HG03045 (cell line): ENCODE measurements around the gene CERS6.
"Not testable (repeated sequence)": the region's sequence is repeated elsewhere in the genome, so short reads cannot be mapped to it uniquely, and the experiment has no call there.

Source experiments
- ATAC-seq: cut with Tn5 transposase; IDR thresholded peaks from one replicate; pipeline ENCODE4 v1.9.1; 2021; ENCODE audit warnings: mild to moderate bottlenecking, moderate library complexity; ENCODE audit not compliant: unreplicated experiment

The CERS6 gene

DNA sequence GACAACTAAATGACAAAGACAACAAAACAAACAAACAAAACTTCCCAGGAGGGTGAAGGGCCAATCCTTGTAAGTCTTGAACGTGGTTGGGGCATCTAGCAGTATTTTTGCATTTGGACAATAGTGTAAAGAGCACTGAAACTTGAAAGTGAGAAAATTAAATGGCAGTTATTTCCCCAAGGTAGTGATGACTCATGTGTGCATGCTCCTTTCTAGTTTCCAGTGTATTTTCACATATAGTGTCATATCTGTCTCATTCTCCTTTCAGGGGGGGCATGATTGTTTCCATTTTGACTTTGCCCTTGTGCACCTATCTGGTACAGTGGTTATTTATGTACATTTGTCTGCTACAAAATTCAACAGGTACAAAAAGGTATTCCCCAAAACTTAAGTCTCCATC is 39.5 kb downstream of the CERS6 start:
- peak; percentile 92 for ATAC-seq

DNA sequence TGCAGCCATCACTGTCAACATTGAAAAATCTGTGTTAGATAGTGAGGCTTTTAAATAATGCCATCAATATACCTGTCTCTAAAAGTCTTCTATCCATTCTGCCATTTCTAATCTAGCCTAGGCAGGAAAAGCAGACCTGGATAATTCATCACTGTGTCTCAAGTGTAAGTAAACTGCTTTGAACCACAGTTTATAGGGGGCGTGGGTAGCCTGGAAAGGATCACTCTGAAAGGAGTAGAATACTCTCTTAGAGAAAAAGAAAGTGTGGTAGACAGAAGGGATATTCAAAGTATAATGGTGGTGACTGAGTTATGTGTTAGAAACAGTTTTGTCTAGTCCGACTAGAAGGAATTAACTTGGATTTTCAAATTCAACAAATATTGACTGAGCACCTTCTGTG is 40.8 kb downstream of the CERS6 start:
- ATAC-seq: no peak

DNA sequence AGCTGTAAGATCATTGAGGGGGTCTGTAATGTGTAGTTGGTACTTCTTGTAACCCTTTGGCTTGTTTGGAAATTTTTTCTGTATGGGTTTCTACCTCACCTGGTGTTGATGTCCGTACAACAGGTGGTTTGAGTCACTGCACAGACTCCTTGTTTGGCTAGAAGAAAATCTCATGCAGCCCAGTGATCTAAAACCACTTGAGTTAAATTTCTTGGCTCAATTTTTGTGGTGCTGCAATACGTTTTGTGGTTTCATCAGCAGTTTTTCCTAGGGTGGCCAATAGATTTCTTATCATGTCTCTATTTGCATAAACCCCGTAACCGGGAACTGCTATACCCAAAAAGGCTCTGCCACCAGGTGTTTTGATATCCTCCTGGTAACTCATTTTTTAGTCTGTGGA is 43.4 kb downstream of the CERS6 start:
- no peak for ATAC-seq

DNA sequence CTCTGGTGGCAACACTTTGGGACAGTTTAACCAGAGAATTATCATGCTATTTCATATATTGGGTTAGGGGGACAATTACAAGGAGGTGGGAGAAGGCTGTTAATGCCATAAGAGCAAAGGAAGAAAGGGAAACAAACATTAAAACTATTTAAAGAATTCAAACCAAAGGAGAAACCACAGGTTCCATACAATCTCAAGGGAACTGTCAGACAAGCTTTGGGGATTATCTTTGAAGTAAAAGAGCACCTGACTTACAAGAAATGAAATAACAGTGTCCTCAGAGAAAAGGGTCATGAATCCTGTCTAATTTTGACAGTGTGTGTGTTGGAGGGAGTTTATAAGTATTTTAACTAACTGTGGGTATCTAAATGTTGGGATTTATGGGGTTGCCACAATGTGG is 44.4 kb downstream of the CERS6 start:
- no peak for ATAC-seq

DNA sequence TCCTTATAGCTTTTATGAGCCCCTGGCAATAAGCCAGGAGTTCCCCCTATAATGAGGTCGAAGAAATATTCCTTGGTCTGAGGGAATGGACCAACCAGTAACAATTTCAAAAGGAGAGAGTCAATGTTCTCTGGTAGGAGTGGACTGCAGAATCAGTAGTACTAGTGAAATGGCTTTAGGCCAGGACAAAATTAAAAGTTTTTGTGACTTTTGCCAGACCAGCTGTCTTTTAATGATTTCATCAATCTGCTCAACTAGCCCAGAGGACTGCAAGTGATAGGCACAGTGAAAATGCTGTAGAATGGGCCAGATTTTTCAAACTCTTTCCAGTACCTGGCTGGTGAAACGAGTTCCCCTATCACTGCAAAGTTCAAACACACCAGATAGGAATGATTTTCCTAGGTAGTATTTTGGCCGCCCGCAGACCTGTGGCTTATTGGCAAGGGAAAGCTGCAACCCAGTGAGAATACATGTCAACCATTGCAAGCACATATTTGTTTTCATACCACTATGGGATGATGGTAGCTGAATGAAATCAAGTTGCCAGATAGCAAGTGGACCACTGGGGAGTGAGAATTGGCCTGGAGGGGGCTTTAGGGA is 45.5 kb downstream of the CERS6 start:
- ATAC-seq: no peak

DNA sequence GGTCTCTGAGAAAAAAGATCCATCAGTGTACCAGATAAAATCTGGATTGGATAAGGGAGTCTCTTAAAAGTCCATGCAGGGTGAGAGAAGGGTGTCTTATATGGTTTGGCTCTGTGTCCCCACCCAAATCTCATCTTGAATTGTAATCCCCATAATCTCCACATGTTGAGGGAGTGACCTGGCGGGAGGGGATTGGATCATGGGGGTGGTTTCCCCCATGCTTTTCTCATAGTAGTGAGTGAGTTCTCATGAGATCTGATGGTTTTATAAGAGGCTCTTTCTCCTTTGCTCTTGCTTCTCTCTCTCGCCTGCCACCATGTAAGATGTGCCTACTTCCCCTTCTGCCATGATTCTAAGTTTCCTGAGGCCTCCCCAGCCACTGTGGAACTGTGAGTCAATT is 46.8 kb downstream of the CERS6 start:
- ATAC-seq: not testable (repeated sequence)

DNA sequence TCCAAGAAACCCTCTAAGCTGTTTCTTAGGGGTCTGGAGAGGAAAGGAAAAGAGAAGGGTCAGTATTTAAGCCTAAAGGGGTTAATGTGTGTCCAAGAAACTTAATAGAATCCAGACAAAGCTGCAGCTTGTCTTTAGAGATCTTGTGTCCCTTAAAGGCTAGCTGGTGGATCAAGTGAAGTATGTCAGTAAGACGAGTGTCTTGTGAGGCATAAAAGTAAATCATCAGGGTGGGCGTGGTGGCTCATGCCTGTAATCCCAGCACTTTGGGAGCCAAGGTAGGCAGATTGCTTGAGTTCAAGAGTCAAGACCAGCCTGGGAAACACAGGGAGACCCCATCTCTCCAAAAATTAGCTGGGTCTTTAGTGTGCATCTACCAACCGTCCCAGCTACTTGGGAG is 47.8 kb downstream of the CERS6 start:
- ATAC-seq: no peak

DNA sequence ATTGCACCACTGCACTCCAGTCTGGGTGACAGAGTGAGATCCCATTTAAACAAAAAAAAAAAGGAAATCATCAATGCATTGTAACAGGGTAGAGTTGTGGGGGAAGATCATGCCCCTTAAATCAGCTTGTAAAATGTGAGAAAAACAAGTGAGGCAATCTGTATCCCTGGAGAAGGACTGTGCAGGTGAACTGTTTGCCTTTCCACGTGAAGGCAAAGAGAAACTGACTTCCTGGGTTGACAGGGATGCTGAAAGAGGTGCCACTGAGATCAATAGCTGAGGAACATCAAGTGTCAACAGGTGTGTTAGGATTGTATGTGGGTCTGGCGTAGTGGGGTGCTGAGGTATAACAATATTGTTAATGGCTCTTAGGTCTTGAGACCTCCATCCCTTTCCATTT is 48.3 kb downstream of the CERS6 start:
- no peak for ATAC-seq

DNA sequence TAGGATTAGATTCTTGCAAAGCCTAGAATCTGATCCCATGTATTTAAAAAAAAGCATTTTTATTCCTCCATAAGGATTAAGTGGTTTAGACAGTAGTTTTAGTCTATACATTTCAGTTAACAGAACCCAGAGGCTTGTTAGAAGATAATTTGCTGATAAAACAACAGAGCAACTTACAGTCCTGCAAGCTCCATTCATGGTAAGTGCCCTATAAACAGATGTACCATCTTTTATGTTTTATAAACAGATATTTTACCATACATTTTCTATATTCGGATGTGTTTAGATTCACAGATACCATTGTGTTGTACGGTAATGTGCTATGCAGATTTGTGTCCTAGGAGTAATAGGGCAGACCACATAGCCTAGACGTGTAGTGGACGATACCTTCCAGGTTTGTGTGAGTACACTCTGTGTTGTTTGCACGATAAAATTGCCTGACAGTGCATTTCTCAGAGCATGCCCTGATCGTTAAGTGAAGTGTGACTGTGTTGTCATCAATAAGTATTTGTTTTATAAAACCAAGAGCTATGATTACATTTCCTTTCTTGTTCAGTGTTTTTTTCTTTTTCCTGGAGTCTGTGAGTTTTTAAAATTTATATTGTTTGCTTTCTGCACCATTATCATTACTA is 54.2 kb downstream of the CERS6 start:
- ATAC-seq: no peak

DNA sequence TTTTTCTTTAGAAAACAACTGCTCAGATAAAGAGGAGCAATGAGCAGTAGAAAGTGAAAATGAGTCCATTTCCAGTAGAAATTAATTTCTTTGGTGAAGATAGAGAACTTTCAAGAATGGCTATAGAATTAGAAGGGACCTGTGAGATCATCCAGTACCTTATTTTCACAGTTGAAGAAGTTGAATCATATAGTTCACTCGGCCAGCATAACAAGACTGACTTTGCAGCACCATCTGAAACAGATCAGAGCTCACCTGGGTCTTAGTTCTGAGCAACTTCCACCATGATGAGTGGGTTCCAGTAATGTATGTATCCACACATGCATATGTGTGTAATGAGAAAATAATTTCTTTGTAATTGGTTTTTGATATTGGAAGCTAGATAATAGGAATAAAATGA is 58.6 kb downstream of the CERS6 start:
- no peak for ATAC-seq

DNA sequence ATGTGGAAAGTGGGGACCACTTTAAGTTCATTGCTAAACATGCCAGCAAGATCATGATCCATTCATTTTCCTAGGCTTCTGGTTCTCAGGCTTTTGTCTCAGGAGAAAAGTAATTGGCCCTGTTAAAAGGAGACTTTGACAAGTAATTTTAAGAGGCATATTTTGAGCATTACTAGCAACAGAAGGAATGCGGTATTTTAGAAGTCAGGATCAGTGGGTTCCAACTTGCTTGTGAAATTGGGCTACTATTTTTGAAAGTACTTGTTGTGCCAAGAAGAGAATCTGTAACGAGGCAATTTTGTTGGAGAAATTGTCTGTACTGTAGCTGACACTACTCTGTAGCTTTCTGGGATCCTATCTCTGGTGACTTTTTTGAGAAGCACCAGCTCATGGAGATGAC is 59.4 kb downstream of the CERS6 start:
- ATAC-seq: no peak

DNA sequence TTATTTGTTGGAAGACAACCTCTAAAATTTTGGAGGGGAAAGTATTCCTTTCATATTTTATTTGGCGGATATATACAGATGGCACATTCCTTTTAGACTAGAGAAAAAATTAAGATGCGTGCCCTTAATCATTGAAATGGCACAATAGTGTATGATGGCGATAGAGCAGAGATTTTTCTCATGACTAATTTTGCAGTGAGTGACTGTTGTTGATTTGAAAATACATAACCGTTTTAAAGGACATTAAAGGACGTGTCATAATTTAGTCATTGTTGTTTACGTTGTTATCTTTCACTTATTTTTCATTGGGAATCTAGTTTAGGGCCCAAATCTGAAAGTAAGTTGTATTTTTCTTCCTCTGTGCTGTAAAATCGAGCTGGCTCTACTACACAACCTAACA is 61.7 kb downstream of the CERS6 start:
- ATAC-seq: no peak

DNA sequence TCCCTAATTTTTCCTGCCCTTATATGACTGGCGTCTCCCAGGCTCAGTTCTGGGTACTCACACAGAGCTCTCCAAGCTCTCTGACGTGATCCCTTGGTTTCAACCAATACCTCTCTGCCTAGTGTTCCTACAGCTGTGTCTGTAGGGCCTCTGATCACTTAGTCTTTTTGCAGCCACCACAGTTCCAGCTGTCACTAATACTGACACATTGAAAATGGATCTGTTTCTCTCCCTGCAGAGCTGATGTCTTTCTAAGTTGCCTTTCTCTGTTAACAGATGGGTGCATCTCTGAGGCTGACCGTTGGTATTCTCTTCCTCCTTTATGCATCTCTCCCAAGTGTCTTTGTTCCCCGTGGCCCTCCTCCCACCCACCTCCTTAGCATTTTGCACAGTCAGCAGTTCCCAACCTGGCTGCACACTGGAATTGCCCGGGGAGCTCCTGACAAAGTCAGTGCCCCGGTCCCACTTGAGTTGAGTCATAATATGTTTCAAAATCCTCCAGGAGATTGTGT is 62.5 kb downstream of the CERS6 start:
- ATAC-seq: peak; percentile 45

DNA sequence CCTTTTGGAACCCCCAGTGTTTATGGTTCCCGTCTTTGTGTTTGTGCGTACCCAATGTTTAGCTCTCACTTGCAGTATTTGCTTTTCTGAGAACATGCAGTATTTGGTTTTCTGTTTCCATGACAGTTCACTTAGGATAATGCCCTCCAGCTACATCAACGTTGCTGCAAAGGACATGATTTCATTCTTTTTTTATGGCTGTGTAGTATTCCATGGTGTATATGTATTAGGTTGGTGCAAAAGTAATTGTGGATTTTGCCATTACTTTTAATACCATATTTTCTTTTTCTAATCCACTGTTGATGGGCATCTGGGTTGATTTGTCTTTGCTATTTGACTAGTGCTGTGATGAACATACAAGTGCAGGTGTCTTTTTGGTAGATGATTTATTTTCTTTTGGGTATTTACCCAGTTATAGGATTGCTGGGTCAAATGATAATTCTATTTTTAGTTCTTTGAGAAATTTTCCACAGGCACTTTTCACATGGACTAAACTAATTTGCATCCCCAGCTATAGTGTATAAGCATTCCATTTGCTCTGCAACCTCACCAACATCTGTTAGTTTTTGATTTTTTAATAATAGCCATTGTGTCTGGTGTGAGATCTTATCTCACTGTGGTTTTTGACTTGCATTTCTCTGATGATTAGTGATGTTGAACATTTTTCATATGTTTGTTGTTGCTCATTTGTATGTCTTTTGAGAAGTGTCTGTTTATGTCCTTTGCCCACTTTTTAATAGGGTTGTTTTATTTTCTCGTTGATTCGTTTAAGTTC is 63.6 kb downstream of the CERS6 start:
- ATAC-seq: no peak

DNA sequence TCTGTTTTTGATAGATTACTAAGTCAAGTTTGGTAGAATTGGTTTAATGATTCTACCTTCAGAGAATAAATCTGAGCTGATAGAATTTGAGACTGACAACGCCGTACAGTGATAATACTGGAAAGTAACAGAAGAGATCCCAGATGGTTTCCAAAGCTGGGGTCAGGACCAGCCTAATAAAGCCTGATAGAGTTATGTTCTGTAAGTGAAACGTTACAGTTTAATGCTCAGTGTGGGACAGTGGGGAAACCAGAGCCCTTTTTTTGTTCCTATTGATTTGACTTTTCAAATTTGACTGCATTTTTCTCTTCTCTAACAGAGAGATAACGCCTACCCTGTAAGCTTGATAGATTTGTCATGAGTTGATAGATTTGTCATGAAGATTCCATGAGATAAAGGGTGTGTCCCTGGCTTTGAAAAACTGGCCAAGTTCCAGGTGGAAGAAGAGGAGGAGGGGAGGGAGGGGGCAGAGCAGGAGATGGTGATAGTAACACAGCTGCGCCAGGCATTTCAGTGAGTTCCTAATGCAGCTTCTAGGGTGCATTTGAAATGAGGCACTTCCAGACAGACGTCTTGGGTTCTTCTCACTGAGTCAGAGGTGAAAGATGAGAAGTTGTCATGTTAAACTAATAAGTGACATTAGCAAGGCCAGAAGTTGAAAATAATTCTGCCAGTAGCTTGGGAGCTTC is 65.1 kb downstream of the CERS6 start:
- ATAC-seq: no peak

DNA sequence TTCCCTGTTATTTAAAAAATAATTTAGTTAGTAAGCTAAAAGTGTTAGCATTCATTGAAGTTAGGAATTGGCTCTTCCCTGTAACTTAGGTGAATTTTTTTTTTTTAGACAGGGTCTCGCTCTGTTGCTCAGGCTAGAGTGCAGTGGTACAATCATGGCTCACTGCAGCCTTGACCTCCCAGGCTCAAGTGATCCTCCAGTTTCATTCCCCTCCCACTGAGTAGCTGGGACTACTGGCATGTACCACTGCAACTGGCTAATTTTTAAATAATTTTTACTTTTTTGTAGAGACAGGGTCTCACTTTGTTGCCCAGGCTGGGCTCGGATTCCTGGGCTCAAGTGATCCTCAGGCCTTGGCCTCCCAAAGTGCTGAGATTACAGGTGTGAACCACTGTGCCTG is 66.4 kb downstream of the CERS6 start:
- ATAC-seq: no peak

DNA sequence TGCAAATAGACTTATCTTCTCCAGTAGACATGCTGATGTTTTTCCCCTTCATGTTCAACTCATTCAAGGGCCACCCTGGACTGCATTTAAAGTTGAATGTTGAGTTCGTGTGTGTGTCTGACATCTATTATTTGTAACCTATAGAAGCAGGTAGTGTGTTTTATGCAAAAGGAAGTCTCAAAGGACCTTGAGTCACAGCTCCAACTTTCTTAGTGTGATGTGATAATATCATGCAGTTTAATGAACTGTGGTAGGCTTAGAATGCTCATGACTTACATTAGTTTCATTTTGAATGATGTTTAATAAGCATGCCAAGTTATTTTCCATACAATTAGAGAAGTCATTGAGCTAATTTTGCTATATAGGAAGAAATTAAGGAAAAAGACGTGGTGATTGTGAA is 67.9 kb downstream of the CERS6 start:
- ATAC-seq: no peak

DNA sequence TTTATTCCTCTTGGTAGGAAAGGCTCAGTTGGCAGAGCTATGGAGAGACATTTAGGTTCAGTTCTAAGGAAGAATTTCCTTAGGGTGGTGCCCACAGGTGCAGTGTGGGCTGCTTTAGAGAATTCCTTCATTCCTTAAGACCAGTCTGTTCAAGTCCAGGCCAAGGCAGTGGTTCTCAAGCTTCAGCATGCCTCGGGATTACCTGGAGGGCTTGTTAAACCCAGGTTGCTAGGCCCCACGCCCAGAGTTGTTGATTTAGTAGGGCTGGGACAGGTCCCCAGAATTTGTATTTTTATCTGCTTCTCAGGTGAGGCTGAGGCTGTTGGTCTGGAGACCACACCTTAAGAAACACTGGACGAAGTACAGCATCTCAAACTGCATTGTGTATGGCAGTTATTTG is 68.9 kb downstream of the CERS6 start:
- ATAC-seq: no peak

DNA sequence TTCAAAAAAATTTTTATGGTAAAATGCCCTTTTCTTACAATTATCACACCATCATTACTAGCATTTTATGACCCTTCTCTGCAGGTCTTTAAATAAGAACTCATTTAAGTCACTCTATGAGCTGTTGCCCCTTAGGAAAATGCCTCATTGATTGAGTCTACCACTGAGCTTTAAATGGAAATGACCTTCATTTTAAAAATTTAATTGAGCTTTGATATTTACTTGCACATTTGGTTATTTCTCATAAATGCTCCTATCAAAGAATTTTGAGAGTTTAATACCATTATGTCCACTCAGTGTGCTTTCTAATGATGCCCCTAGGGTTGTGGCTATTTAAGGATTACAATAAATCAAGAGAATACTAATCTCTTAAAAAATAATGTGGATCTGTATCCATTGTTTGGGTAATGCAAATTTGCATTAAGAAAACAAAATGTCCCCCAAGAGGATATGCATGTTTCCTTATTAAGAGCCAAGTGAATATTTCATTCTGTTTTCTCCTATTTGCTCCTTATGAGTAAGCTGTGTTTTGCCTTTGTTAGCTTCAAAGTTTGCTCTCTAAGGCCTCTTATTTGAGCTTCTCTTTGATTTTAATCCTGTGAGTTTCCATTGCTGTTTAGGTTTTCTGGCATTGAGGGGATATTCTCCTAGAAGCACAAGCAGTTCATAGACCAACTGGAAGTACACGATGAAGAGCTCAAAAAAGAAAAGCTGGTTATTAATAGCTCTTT is 69.8 kb downstream of the CERS6 start:
- no peak for ATAC-seq

DNA sequence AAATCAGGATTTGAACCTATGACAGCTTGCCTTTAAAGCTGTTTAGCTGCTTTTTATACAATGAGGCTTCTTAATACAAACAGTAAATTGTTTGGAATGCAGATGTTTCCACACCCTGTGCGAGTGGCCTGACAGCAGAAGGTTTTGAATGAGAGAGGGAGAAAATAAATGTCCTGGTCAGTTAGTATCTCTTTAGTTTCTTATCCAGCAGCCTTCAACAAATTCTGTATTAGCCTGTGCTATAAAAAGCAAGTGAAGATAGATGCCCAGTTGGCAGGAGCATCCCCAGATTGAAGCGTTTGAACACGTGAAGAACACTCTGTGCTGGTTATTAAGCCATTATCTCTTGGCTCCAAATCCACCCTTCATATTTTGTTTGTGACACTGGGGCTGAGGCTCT is 70.6 kb downstream of the CERS6 start:
- ATAC-seq: no peak

DNA sequence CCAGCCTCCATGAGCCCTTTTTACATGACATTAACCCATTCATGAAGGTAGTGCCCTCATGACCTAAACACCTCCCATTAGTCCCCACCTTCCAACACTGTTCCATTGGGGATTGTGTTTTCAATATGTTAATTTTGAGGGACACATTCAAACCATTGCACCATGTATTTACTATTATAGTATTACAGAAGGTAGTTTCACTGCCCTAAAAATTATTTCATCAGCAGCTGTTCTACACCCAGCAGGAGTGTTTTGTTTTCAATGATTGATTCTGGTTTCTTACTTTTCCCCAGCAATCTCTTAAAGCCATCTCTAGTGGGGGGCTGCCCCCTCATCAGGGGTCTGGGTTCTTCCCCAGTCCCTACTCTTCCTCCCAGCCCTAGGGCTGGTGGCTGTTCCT is 71.9 kb downstream of the CERS6 start:
- ATAC-seq: no peak
